ENCODE results near the gene RRP1B. TPM values are rescaled to one million over a fixed set of nuclear protein-coding genes. Genes with fewer than 3 reads are reported as not detected.

The RRP1B gene
- total RNA-seq, 1 donor, result 17.4 TPM

GRCh38 chr21:43691801-43692200 lies 32.4 kb downstream of the RRP1B start:
- peak; percentile 57 for DNase-seq (ENCODE audit: insufficient read length, low spot score, missing footprints)
- Histone ChIP-seq H2AFZ (ENCODE audit: low read length) (no peak overlapping the region), H3K36me3 (ENCODE audit: insufficient read depth, low read length) (peaks cover 56% of the 10 kb centered on the region), H3K9me3 (ENCODE audit: low read depth, low read length) (no peaks in the 10 kb centered on the region), H3K27me3 (ENCODE audit: insufficient read depth, low read length) (no peaks in the 10 kb centered on the region), H3K4me3 (ENCODE audit: insufficient read depth, low read length) (no peak overlapping the region), H3K27ac (ENCODE audit: low read depth, low read length) (no peak overlapping the region), H3K79me2 (ENCODE audit: insufficient read depth, low read length) (no peaks in the 10 kb centered on the region), H3K4me2 (ENCODE audit: insufficient read depth, low read length) (no peak overlapping the region), H3K4me1 (ENCODE audit: insufficient read depth, low read length) (no peaks in the 10 kb centered on the region), H4K20me1 (ENCODE audit: insufficient read depth, low read length) (no peaks in the 10 kb centered on the region)
- TF ChIP-seq CTCF (IDR thresholded peaks at IDR 0.05; ENCODE audit: extremely low read depth, low read depth, low read length), result no peak

GRCh38 chr21:43692949-43693348 lies 33.6 kb downstream of the RRP1B start:
- H4K20me1 ChIP-seq (ENCODE audit: insufficient read depth, low read length), result no peaks in the 10 kb centered on the region

GRCh38 chr21:43693981-43694380 lies 34.6 kb downstream of the RRP1B start:
- Histone ChIP-seq H3K79me2 (ENCODE audit: insufficient read depth, low read length) (no peaks in the 10 kb centered on the region), H3K27me3 (ENCODE audit: insufficient read depth, low read length) (no peaks in the 10 kb centered on the region), H3K4me1 (ENCODE audit: insufficient read depth, low read length) (no peaks in the 10 kb centered on the region), H3K36me3 (ENCODE audit: insufficient read depth, low read length) (peaks cover 43% of the 10 kb centered on the region), H4K20me1 (ENCODE audit: insufficient read depth, low read length) (no peaks in the 10 kb centered on the region), H3K27ac (ENCODE audit: low read depth, low read length) (no peak overlapping the region), H3K4me3 (ENCODE audit: insufficient read depth, low read length) (no peak overlapping the region), H3K9me3 (ENCODE audit: low read depth, low read length) (no peaks in the 10 kb centered on the region), H2AFZ (ENCODE audit: low read length) (no peak overlapping the region), H3K4me2 (ENCODE audit: insufficient read depth, low read length) (no peak overlapping the region)
- no peak for TF ChIP-seq CTCF (IDR thresholded peaks at IDR 0.05; ENCODE audit: extremely low read depth, low read depth, low read length)
- DNase-seq (ENCODE audit: insufficient read length, low spot score, missing footprints), result peak; percentile 6

More at GRCh38 chr21:43692949-43693348, 33.6 kb downstream of the RRP1B start:
- Histone ChIP-seq H3K4me2 (ENCODE audit: insufficient read depth, low read length) (no peak overlapping the region), H3K36me3 (ENCODE audit: insufficient read depth, low read length) (peaks cover 48% of the 10 kb centered on the region), H3K27me3 (ENCODE audit: insufficient read depth, low read length) (no peaks in the 10 kb centered on the region), H3K9me3 (ENCODE audit: low read depth, low read length) (no peaks in the 10 kb centered on the region), H2AFZ (ENCODE audit: low read length) (no peak overlapping the region), H3K79me2 (ENCODE audit: insufficient read depth, low read length) (no peaks in the 10 kb centered on the region), H3K4me3 (ENCODE audit: insufficient read depth, low read length) (no peak overlapping the region), H3K4me1 (ENCODE audit: insufficient read depth, low read length) (no peaks in the 10 kb centered on the region), H3K27ac (ENCODE audit: low read depth, low read length) (no peak overlapping the region)
- DNase-seq (ENCODE audit: insufficient read length, low spot score, missing footprints), result peak; percentile 6
- no peak for TF ChIP-seq CTCF (IDR thresholded peaks at IDR 0.05; ENCODE audit: extremely low read depth, low read depth, low read length)

- Histone ChIP-seq H3K9me3 (ENCODE audit: low read depth, low read length) (no peaks in the 10 kb centered on the region), H3K4me3 (ENCODE audit: insufficient read depth, low read length) (no peak overlapping the region), H3K27me3 (ENCODE audit: insufficient read depth, low read length) (no peaks in the 10 kb centered on the region), H3K27ac (ENCODE audit: low read depth, low read length) (no peak overlapping the region), H3K4me2 (ENCODE audit: insufficient read depth, low read length) (no peak overlapping the region), H2AFZ (ENCODE audit: low read length) (no peak overlapping the region), H3K36me3 (ENCODE audit: insufficient read depth, low read length) (peaks cover 37% of the 10 kb centered on the region), H4K20me1 (ENCODE audit: insufficient read depth, low read length) (no peaks in the 10 kb centered on the region), H3K79me2 (ENCODE audit: insufficient read depth, low read length) (no peaks in the 10 kb centered on the region), H3K4me1 (ENCODE audit: insufficient read depth, low read length) (no peaks in the 10 kb centered on the region)
- no peak for TF ChIP-seq CTCF (IDR thresholded peaks at IDR 0.05; ENCODE audit: extremely low read depth, low read depth, low read length)
- DNase-seq (ENCODE audit: insufficient read length, low spot score, missing footprints), result peak; percentile 47
Measured at GRCh38 chr21:43694437-43695079, 35.2 kb downstream of the RRP1B start.
